H1 (cell line): Measurements from ENCODE around the gene BBS9. TPM values are rescaled to one million over a fixed set of nuclear protein-coding genes. Genes with fewer than 3 reads are reported as not detected.

ENCODE experiments used
- EP300 ChIP-seq, 2 experiments: IDR thresholded peaks; 1 replicate in 1 of 2; 2 replicates in 1 of 2; pipeline ENCODE4 v1.6.1; 2011 to 2012; ENCODE audit warnings: low read depth in 2 of 2, low read length in 2 of 2, mild to moderate bottlenecking in 2 of 2, borderline replicate concordance in 1 of 2, inconsistent platforms in 1 of 2, moderate library complexity in 1 of 2
- TCF12 ChIP-seq: IDR thresholded peaks from 2 replicates; pipeline ENCODE4 v1.6.1; 2011; ENCODE audit warnings: low read depth, mild to moderate bottlenecking, low read length
- polyA plus RNA-seq, 7 experiments: library from polyadenylated mRNA; depleted of rRNA in 3 of 7; stranded (reverse) in 5 of 7; unstranded in 2 of 7; fragments of >200 nt in 5 of 7; fragments of 200-250 nt in 2 of 7; gene quantifications; 1 replicate in 5 of 7; 2 replicates in 1 of 7; 4 replicates in 1 of 7; pipeline versions ENCODE4 v1.2.1 to v1.2.3, GENCODE V29; 2011 to 2013; ENCODE audit warnings: missing spikeins in 2 of 7, mixed read lengths in 2 of 7
- total RNA-seq: library from RNA; stranded (reverse); fragmentation: NEBNext Ultra II Directional; extraction: Animal tissue kit (Norgen Biotek cat#: 25700); gene quantifications from 2 replicates; pipeline ENCODE4 v1.2.1, GENCODE V29; 2021
- TF ChIP-seq, protein P1 (sequence below): fragments of 300-600 bp; sonication (generic); IDR thresholded peaks from 2 replicates; pipeline ENCODE4 v1.7.1; 2012; ENCODE audit warnings: low read length, moderate library complexity, mild to moderate bottlenecking, inconsistent platforms; ENCODE audit not compliant: insufficient replicate concordance

Gene BBS9
- total and polyA plus RNA-seq, 2 of the 8 experiments (the other 6 are each of a cell fraction or from before 2014, with no cell fraction given) = 22.3 to 37.0 TPM

DNA sequence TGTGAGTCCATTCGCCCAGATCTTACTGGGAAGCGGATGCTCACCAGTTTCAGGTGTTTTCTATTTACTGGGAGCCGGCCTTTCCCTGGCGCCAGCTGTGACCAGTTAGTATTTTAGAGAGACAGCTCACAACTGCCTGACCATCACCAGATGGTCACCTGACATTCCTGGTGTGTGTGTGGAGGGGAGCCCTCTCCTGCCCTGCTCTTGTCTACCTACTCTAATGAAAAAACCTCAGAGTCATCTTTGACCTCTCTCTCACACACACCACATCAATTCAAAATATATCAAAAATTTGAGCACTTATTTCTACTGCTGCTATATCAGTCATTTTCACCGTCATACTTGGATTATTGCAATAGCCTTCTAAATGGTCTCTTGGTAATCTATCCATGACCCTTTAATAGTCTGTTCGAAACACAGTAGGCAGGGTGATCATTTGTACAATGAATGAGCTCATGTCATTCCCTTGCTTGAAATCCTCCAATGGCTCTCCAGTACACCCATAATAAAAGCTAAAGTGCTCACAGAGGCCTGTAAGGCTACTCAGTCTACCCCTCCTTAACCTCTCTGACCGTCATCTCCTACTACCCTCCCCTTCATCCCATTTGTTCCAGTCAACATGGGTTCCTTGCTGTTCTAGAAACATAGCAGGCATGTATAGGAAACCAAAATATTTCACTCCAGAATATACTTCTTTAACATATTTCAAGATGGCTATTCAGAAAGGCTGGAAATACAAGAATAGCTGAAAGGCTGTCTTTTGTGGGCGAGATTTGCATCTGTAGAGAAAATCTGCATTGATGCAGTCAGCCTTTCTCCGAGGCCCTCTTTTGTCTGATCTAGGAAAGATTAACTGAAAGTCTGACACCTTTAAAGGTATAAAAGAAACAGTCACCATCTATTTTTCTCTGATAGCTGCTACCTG lies 49.3 kb upstream of the BBS9 start (continued):
- TF ChIP-seq, protein P1, sequence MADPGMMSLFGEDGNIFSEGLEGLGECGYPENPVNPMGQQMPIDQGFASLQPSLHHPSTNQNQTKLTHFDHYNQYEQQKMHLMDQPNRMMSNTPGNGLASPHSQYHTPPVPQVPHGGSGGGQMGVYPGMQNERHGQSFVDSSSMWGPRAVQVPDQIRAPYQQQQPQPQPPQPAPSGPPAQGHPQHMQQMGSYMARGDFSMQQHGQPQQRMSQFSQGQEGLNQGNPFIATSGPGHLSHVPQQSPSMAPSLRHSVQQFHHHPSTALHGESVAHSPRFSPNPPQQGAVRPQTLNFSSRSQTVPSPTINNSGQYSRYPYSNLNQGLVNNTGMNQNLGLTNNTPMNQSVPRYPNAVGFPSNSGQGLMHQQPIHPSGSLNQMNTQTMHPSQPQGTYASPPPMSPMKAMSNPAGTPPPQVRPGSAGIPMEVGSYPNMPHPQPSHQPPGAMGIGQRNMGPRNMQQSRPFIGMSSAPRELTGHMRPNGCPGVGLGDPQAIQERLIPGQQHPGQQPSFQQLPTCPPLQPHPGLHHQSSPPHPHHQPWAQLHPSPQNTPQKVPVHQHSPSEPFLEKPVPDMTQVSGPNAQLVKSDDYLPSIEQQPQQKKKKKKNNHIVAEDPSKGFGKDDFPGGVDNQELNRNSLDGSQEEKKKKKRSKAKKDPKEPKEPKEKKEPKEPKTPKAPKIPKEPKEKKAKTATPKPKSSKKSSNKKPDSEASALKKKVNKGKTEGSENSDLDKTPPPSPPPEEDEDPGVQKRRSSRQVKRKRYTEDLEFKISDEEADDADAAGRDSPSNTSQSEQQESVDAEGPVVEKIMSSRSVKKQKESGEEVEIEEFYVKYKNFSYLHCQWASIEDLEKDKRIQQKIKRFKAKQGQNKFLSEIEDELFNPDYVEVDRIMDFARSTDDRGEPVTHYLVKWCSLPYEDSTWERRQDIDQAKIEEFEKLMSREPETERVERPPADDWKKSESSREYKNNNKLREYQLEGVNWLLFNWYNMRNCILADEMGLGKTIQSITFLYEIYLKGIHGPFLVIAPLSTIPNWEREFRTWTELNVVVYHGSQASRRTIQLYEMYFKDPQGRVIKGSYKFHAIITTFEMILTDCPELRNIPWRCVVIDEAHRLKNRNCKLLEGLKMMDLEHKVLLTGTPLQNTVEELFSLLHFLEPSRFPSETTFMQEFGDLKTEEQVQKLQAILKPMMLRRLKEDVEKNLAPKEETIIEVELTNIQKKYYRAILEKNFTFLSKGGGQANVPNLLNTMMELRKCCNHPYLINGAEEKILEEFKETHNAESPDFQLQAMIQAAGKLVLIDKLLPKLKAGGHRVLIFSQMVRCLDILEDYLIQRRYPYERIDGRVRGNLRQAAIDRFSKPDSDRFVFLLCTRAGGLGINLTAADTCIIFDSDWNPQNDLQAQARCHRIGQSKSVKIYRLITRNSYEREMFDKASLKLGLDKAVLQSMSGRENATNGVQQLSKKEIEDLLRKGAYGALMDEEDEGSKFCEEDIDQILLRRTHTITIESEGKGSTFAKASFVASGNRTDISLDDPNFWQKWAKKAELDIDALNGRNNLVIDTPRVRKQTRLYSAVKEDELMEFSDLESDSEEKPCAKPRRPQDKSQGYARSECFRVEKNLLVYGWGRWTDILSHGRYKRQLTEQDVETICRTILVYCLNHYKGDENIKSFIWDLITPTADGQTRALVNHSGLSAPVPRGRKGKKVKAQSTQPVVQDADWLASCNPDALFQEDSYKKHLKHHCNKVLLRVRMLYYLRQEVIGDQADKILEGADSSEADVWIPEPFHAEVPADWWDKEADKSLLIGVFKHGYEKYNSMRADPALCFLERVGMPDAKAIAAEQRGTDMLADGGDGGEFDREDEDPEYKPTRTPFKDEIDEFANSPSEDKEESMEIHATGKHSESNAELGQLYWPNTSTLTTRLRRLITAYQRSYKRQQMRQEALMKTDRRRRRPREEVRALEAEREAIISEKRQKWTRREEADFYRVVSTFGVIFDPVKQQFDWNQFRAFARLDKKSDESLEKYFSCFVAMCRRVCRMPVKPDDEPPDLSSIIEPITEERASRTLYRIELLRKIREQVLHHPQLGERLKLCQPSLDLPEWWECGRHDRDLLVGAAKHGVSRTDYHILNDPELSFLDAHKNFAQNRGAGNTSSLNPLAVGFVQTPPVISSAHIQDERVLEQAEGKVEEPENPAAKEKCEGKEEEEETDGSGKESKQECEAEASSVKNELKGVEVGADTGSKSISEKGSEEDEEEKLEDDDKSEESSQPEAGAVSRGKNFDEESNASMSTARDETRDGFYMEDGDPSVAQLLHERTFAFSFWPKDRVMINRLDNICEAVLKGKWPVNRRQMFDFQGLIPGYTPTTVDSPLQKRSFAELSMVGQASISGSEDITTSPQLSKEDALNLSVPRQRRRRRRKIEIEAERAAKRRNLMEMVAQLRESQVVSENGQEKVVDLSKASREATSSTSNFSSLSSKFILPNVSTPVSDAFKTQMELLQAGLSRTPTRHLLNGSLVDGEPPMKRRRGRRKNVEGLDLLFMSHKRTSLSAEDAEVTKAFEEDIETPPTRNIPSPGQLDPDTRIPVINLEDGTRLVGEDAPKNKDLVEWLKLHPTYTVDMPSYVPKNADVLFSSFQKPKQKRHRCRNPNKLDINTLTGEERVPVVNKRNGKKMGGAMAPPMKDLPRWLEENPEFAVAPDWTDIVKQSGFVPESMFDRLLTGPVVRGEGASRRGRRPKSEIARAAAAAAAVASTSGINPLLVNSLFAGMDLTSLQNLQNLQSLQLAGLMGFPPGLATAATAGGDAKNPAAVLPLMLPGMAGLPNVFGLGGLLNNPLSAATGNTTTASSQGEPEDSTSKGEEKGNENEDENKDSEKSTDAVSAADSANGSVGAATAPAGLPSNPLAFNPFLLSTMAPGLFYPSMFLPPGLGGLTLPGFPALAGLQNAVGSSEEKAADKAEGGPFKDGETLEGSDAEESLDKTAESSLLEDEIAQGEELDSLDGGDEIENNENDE = no peak
- TF ChIP-seq TCF12 (no peak), EP300 (IDR thresholded peaks at IDR 0.05; ENCODE audit: borderline replicate concordance in 1 of 2, low read depth in 2 of 2, low read length in 2 of 2) (no peak)
